PC-9 (cell line): ENCODE measurements around the gene CALN1.

ENCODE experiments used
- CTCF ChIP-seq: fragments of 200-600 bp; sonication (generic); conservative IDR thresholded peaks from 2 replicates; pipeline ENCODE4 v1.6.1; 2017; ENCODE audit warnings: mixed run types, antibody characterized with exemption, mild to moderate bottlenecking, moderate library complexity
- EZH2 ChIP-seq: fragments of 200-600 bp; sonication (generic); IDR thresholded peaks from 2 replicates; pipeline ENCODE4 v1.8.0; 2017; ENCODE audit warnings: antibody characterized with exemption, low read depth

GRCh38 chr7:71787513-71787912, 624.6 kb downstream of the CALN1 start:
- TF ChIP-seq CTCF = no peak
- no peak for TF ChIP-seq EZH2
